Measurements from ENCODE around the gene LRBA. TPM values are rescaled to one million over a fixed set of nuclear protein-coding genes. Genes with fewer than 3 reads are reported as not detected.
A peak's percentile ranks its signal among the peaks of the same experiment; 100 is the strongest.

LRBA gene
- total RNA-seq, 1 donor from 2014 or later = 68.0 TPM

- Histone ChIP-seq H3K4me1 (no peaks in the 10 kb centered on the region), H3K27ac (no peak overlapping the region), H3K4me3 (no peak overlapping the region), H3K9me3 (peaks cover 4% of the 10 kb centered on the region), H3K27me3 (no peaks in the 10 kb centered on the region), H3K36me3 (peaks cover 0 to 4% of the 10 kb centered on the region in 2 donors)
- intact Hi-C loops (cut with DNase I) = no loop called here
- DNase-seq (ENCODE audit: extremely low spot score in 2 of 2) = no peak
- TF ChIP-seq CTCF (IDR thresholded peaks at IDR 0.05) (no peak), POLR2AphosphoS5 (IDR thresholded peaks at IDR 0.05; ENCODE audit: insufficient read depth in 1 of 2, low read depth in 1 of 2) (no peak), POLR2A (IDR thresholded peaks at IDR 0.05) (no peak)
These were observed 139.7 kb downstream of the LRBA start for GRCh38 chr4:150875367-150875766.

DNA sequence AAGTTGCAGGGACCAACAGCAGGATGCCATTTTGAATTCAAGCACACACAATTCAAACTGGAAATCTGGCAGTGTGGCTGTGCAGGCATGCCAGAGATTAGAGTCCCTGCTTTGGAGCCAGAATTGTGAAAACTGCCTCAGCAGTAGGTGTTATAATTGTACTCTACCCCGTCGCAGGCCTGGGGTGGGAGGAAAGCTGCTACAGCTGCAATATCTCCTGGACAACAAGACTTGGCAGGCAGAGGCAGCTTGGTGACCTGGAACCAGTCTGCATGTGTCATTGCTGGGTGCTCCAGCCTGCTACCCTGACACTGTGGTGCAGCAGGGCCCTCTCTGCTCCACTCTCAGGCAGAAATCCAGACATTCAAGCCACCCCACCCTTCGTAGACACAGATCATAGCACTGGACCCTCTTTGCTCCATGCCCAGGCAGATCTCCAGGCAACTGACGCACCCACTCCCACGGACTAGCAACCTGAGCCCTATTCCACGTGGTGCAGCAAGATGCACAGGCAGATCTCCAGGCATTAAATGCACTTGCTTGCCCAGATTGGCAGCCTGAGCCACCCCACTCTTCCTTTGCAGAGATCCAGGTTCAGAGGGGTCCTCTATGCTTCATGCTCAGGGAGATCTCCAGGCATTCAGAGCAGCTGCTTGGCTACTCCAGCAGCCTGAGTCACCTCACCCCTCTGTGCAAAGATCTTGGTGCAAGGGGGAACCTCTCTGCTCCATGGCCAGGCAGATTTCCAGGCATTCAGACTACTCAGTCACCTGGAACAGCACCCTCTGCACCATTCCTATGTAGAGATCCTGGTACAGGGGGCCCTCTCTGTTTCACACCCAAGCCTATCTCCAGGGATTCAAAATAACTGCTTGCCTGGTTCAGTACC lies 140.5 kb downstream of the LRBA start:
- Histone ChIP-seq H3K27ac (no peak overlapping the region), H3K36me3 (no peaks in the 10 kb centered on the region), H3K4me3 (no peak overlapping the region), H3K9me3 (no peaks in the 10 kb centered on the region), H3K27me3 (no peaks in the 10 kb centered on the region), H3K4me1 (no peaks in the 10 kb centered on the region)
- intact Hi-C loops (cut with DNase I) = no loop called here
- DNase-seq (ENCODE audit: extremely low spot score in 2 of 2) = no peak
- TF ChIP-seq POLR2A (IDR thresholded peaks at IDR 0.05) (no peak), POLR2AphosphoS5 (IDR thresholded peaks at IDR 0.05; ENCODE audit: insufficient read depth in 1 of 2, low read depth in 1 of 2) (no peak), CTCF (IDR thresholded peaks at IDR 0.05) (no peak)

DNA sequence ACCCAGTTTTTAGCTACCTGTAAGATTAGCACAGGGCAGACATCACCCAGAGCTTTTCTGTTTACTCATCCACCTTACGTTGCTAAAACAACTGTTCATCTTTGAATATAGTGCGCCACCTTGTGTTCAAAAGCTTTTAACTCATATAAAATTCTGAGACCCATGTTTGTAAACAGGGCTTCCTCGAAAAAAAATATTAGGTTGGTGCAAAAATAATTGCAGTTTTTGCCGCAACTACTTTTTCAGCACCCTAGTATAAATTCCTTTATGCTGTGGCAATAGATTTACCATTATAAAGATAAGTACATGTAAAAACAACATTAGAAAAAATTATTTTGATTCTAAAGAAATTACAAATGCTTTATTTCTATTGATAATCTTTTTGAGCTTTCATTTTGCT lies 147.9 kb downstream of the LRBA start:
- H3K9me3 ChIP-seq = no peaks in the 10 kb centered on the region
- H3K36me3 ChIP-seq = no peaks in the 10 kb centered on the region
- H3K4me3 ChIP-seq = no peak overlapping the region
- TF ChIP-seq CTCF (IDR thresholded peaks at IDR 0.05) (peak; percentile 43 to 65 (median 52)), POLR2AphosphoS5 (IDR thresholded peaks at IDR 0.05; ENCODE audit: insufficient read depth in 1 of 2, low read depth in 1 of 2) (no peak)
- H3K4me1 ChIP-seq = no peaks in the 10 kb centered on the region
- H3K27me3 ChIP-seq = no peaks in the 10 kb centered on the region
- intact Hi-C loops (cut with DNase I) = no loop called here
- DNase-seq (ENCODE audit: extremely low spot score in 2 of 2) = no peak
- H3K27ac ChIP-seq = no peak overlapping the region

GRCh38 chr4:150863456-150863855 lies 151.6 kb downstream of the LRBA start:
- no peak for DNase-seq (ENCODE audit: extremely low spot score in 2 of 2)
- TF ChIP-seq POLR2A (IDR thresholded peaks at IDR 0.05) = no peak
- no peak for TF ChIP-seq CTCF (IDR thresholded peaks at IDR 0.05)
- TF ChIP-seq POLR2AphosphoS5 (IDR thresholded peaks at IDR 0.05; ENCODE audit: insufficient read depth in 1 of 2, low read depth in 1 of 2) = no peak
- H3K4me1 ChIP-seq = no peaks in the 10 kb centered on the region
- H3K27ac ChIP-seq = no peak overlapping the region
- no peaks in the 10 kb centered on the region for H3K36me3 ChIP-seq
- no peaks in the 10 kb centered on the region for H3K27me3 ChIP-seq
- intact Hi-C loops (cut with DNase I) = no loop called here
- no peak overlapping the region for H3K4me3 ChIP-seq
- H3K9me3 ChIP-seq = no peaks in the 10 kb centered on the region

DNA sequence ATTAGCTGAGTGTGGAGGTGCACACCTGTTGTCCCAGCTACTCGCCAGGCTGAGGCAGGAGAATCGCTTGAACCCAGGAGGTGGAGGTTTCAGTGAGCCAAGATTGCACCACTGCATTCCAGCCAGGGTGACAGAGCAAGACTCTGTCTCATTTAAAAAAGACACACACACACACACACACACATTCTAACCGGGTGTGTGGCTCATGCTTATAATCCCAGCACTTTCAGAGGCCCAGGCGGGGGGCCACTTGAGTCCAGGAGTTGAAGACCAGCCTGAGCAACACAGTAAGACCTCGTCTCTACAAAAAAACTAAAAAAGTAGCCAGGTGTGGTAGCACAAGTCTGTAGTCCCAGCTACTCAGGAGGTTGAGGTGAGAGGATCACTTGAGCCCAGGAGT lies 152.3 kb downstream of the LRBA start:
- TF ChIP-seq POLR2A (IDR thresholded peaks at IDR 0.05) (no peak), POLR2AphosphoS5 (IDR thresholded peaks at IDR 0.05; ENCODE audit: insufficient read depth in 1 of 2, low read depth in 1 of 2) (no peak)
- no peaks in the 10 kb centered on the region for H3K36me3 ChIP-seq
- H3K4me1 ChIP-seq = no peaks in the 10 kb centered on the region
- intact Hi-C loops (cut with DNase I) = no loop called here
- no peaks in the 10 kb centered on the region for H3K27me3 ChIP-seq
- H3K27ac ChIP-seq = no peak overlapping the region
- no peak overlapping the region for H3K4me3 ChIP-seq
- no peak for DNase-seq (ENCODE audit: extremely low spot score in 2 of 2)
- H3K9me3 ChIP-seq = no peaks in the 10 kb centered on the region
